ENCODE results near the gene STKLD1.
"Not testable (repeated sequence)": the region's sequence is repeated elsewhere in the genome, so short reads cannot be mapped to it uniquely, and the experiment has no call there.

STKLD1 gene

GRCh38 chr9:133386338-133386737 lies 10.2 kb downstream of the STKLD1 start:
- DNase-seq (ENCODE audit: low spot score): no peak
- TF ChIP-seq CTCF (IDR thresholded peaks at IDR 0.05): no peak
- no peak overlapping the region for H3K27ac ChIP-seq
- H3K4me3 ChIP-seq: no peak overlapping the region

GRCh38 chr9:133387680-133388079 lies 11.5 kb downstream of the STKLD1 start:
- Histone ChIP-seq H3K27ac (no peak overlapping the region), H3K4me3 (no peak overlapping the region)
- TF ChIP-seq CTCF (IDR thresholded peaks at IDR 0.05): no peak
- DNase-seq (ENCODE audit: low spot score): no peak

- Histone ChIP-seq H3K27ac (no peak overlapping the region), H3K4me3 (no peak overlapping the region)
- DNase-seq (ENCODE audit: low spot score): no peak
- no peak for TF ChIP-seq CTCF (IDR thresholded peaks at IDR 0.05)
Measured at GRCh38 chr9:133389025-133389557, 12.9 kb downstream of the STKLD1 start.

DNA sequence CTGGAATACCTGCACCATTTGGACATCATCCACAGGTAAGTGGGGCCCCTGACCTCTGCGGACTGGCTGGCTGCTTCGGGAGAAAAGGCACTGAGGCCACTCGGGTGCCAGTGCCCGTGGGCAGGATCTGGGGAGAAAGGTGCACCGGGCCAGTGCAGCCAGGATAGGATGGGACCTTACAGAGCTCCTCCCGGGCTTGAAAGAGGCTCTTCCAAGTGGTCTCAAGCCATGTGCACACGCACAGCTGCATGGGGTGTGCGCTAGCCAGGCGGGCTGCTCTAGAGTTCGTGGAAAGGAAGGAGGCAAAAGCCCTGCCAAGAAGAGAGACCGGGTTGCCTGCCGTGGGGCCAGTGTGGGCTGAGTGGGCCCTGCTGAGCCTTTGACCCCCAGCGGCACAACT lies 13.4 kb downstream of the STKLD1 start:
- Histone ChIP-seq H3K4me3 (no peak overlapping the region), H3K27ac (no peak overlapping the region)
- no peak for TF ChIP-seq CTCF (IDR thresholded peaks at IDR 0.05)
- DNase-seq (ENCODE audit: low spot score): no peak

DNA sequence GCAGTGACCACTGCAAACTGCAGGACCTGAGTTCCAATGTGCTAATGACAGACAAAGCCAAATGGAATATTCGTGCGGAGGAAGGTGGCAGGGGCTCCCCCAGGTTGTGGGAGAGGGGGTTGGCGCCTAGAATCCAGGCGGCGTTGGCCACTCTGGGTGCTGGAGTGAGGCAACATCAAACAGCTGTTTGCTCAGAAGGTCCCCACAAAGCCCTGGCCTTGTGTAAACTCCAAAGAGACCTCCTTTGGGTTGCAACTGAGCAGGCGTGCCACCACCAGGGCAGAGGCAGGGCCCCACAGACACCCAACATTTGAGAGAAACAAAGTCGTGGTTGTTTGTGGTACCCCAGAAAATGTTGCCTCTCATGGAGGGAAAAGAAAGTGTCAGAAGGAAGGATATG lies 14.5 kb downstream of the STKLD1 start:
- Histone ChIP-seq H3K27ac (no peak overlapping the region), H3K4me3 (no peak overlapping the region)
- no peak for TF ChIP-seq CTCF (IDR thresholded peaks at IDR 0.05)
- DNase-seq (ENCODE audit: low spot score): no peak

GRCh38 chr9:133391449-133391848 lies 15.3 kb downstream of the STKLD1 start:
- not testable (repeated sequence) for H3K27ac ChIP-seq; DNase-seq (ENCODE audit: low spot score); H3K4me3 ChIP-seq

GRCh38 chr9:133392308-133392707 lies 16.1 kb downstream of the STKLD1 start:
- not testable (repeated sequence) for H3K4me3 ChIP-seq; DNase-seq (ENCODE audit: low spot score); H3K27ac ChIP-seq

GRCh38 chr9:133393399-133393798 lies 17.2 kb downstream of the STKLD1 start:
- Histone ChIP-seq H3K27ac (no peak overlapping the region), H3K4me3 (no peak overlapping the region)
- DNase-seq (ENCODE audit: low spot score): no peak
- TF ChIP-seq CTCF (IDR thresholded peaks at IDR 0.05): no peak
